Left forelimb (tissue), 1 donor: ENCODE data around the gene RGL1.

Source experiments
- DNase-seq: peaks from one replicate; pipeline ENCODE4 v3.0.0-alpha.2; 2018; ENCODE audit warnings: low spot score

RGL1 gene

GRCh38 chr1:183916574-183916973, 111.7 kb downstream of the RGL1 start:
- no peak for DNase-seq

DNA sequence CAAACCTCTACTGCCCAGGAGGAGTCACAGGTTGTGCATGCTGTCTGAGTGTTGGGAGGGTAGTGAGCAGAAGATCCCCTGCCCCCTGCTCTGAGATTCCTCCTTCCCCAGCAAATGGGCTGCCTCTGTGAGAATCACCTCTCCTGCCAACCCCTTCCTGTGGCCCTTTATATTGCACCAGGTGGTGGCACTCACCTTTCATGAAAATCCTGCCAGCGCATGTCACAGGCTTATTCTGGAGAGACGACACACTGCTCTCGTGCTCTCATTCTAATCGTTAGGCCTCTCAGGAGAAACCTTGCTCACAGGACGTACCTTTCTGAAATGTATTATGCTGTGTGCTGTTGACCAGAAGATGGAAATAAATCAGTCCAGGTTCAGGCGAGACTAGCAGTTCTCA, 113.7 kb downstream of the RGL1 start:
- no peak for DNase-seq

- no peak for DNase-seq
These were observed 115.7 kb downstream of the RGL1 start for GRCh38 chr1:183920651-183921050.

DNA sequence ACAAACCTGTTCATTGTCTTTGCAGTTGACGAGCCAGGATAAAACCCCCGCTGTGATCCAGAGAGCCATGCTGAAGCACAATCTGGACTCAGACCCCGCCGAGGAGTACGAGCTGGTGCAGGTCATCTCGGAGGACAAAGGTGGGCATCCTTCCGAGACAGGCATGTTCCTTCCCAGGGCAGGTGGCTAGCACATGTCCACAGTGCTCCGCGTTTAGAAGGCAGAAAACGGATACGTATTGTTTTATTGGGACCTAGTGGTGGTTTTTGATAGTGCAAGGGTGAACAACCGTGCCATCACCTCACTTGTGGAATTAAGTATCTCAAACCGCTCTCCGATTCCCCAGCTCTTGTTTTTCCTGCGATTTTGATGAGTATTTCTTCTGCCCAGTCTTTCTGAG, 117.3 kb downstream of the RGL1 start:
- no peak for DNase-seq

- no peak for DNase-seq
These were observed 121.0 kb downstream of the RGL1 start for GRCh38 chr1:183925947-183926346.

DNA sequence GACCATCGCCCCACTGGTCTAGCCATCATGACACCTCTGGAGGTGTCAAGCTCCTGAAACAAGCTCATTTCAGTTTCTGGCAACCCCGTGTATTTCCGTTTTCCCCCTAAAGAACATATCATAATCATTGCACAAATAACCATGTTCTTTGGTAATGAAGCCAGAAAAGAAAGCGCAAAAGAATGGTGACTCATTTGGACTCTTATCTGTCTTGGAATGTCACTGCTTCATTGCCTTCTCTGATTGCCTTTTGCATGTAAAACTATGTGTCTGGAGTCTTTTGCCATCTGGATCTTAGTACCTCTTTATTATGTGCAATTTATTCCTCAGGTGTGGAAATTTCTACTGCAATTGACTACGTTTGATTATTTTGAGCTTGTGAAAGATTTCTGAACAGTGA, 122.1 kb downstream of the RGL1 start:
- no peak for DNase-seq

GRCh38 chr1:183931646-183932271, 126.8 kb downstream of the RGL1 start:
- DNase-seq: no peak

DNA sequence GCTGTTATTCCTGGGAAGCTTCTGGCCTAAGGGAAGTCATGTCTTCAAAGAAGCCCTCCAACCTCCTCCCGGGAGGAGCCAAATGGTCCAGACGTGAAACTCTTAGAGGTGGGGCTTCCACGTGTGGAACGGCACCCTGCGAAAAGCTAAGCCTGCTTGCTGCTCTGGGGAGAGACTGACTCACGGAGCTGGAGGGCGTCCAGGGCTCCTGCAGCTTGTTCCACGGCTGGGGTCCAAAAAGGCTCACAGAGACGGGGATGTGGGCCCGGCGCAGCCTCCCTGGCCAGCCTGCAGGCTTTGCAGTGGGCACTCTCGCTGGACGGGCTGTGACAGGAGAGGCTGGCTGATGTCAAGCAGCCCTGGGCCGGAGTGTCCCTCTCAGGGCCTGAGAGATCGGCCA, 127.5 kb downstream of the RGL1 start:
- peak; percentile 85 for DNase-seq

- DNase-seq: no peak
These were observed 128.7 kb downstream of the RGL1 start for GRCh38 chr1:183933528-183934179.

GRCh38 chr1:183934314-183934713, 129.4 kb downstream of the RGL1 start:
- DNase-seq: no peak

- DNase-seq: no peak
These were observed 131.1 kb downstream of the RGL1 start for GRCh38 chr1:183936009-183936408.

- no peak for DNase-seq
These were observed 131.9 kb downstream of the RGL1 start for GRCh38 chr1:183936791-183937190.

DNA sequence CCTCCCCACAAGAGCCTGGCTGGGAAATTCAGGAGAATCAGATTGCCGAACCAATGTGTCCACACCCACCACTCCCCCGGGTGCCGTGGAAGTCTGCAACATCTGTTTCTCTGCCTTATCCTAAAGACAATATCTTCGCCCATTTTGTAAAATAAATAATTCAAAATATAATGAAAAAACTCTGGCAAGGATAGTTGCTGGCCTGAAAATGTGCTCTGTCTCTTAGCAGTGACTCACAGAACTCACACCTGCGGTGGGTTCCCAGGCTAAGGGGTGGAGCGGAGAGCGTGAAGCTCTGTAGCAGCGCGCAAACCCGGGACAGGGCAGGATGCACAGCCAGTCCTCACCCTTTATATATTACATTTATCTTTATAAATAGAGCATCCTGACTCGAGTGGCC, 132.7 kb downstream of the RGL1 start:
- no peak for DNase-seq

DNA sequence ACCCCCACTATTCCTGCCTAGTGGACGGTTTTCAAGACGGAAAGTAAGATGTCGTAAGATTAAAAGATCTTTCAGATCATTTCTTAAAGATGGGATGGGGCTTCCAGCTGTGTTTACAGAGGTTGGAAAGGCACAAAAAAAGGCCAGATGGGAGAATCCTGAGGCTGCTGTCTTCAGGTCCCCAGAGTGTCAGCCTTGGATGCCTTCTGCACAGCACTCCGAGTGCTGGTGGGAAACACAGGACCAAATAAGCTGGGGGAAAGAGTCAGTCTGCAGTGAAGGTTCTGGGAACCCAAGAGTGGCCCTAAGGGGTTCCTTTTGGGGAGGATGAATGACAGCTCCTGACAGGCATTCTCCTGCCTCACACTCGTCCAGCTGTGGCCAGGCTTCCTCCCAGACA, 136.1 kb downstream of the RGL1 start:
- no peak for DNase-seq

DNA sequence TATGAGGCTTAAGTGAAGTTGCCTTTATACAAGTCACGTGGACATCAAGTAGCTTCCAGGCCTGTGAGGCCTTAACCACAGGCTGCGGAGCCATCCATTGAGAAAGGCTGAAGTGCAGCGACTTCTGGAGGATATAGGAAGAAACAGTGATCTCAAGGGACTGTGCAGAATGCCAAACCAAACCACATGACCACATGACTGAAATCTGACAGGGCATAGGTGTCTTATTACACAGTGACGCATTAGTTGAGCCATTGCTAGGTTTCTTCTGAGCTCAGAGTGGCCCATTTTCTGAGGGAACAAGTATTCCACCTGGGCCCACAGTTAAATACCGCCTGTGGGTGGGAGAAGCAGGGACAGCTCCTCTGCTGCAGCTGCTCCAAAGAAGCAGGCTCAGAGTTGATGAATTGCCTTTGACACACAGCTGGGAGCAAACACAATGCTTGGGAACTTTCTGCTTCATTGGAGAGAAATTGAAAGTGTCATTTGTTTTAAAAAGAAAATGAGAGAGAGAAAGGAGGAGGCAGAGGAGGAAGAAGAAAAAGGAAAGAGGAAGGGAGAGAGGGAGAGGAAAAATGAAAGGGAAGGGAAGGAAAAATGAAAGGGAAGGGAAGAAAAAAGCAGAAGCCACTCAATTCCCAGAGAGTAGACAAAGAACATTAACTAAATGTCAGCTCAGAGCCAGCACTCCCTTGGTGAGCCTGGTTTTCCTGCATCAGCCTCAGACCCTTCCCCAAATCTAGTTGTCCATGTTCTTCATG, 138.2 kb downstream of the RGL1 start:
- DNase-seq: no peak

DNA sequence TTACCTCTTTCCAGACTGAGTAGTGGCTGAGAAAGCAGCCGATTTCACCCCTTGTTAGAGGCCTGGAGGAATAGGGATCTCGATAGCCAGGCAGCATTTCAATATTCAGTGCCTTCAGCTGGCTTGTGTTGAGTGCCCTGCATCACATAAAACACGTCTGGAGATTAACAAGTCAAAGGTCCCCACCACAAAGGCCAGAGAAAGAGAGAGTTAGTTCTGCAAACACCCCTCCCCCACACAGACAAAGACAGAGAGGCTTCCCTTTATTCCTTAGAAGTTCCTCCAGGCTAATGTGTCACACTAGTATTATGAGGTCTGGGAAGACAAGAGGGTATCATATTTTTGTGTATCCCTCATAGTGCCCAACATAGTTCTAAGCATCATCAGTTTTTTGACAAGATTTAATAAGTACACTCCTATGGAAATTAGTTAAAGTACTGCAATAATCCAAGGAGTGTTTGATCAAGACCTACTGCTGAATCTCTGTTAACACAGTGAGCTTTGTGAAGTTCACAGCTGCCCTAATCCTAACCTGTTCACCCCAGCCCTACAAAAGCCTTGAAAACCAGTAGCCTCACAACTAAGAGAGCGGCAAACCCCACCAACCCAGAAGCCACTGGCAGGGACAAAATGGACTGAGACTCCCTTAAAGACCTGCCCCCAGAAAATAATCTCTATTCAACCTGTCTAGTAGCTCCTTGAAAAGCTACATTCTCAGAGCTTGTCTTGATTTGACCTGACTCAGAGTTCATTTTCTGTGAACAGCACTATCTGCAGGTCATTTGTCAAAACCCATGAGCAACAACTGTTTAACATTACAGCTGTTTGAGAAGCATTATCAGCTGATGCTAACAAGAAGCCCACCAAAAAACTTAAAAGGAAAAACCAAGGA, 140.8 kb downstream of the RGL1 start:
- DNase-seq: no peak

- DNase-seq: no peak
These were observed 141.3 kb downstream of the RGL1 start for GRCh38 chr1:183946320-183946613.

DNA sequence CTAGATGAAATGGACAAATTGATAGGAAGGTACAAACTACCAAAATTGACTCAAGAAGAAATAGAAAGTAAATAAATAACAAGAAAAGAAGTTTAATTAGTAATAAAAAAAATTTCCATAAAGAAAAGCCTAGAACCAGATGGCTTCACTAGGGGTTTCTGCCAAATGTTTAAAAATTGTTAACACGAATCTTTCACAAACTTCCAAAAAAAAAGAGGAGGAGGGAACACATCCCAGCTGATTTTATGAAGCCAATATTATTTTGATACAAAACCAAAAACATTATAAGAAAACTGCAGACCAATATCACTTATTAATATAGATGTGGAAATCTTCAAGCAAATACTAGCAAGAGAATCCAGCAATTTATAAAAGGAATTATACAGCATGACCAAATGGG, 143.1 kb downstream of the RGL1 start:
- no peak for DNase-seq

DNA sequence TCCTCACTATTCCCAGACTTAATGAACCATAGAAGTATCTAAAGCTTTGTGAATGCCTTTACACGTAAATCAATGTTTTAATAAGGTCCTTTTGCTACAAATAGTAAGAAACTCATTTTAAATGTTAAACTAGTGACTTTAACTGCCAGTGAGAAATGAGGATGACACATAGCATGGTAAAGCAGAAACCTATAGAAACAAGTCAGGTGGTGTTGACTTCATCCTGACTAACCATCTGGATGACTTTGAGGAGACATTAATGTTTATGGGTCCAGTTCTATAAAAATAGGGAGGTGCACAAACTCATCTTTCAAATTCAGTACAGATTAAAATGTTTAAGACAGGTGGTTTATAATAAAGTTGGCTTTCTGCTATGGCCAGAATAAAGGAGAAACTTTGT, 147.2 kb downstream of the RGL1 start:
- no peak for DNase-seq

- no peak for DNase-seq
These were observed 148.1 kb downstream of the RGL1 start for GRCh38 chr1:183953031-183953430.

DNA sequence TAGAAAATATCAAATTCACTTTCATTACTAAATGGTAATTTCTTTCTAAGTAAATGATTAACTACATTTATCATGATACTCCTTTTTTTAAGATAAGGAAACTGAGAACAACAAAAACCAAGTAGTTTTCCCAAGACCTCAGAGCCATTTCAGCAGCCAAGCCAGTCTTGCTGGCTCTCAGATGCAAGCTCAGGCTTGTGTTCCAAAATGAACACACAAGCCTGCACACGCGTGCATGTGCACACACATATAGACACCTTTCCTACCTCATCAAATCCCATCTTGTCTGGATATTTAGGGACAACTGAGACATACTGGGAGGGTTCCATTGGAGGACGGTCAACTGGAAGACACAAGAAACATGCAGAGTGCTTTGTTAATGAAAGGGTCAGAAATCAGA, 149.6 kb downstream of the RGL1 start:
- DNase-seq: no peak

- DNase-seq: no peak
These were observed 151.8 kb downstream of the RGL1 start for GRCh38 chr1:183956559-183957188.
